Stimulated activated CD4-positive, alpha-beta T cell treated with anti-CD3 and anti-CD28 coated beads, Interleukin-4, amount 100 ng/mL, for 48 hours (primary cell): Measurements from ENCODE around the gene PDE4D.

Experiments
- DNase-seq, 2 donors: peaks; one replicate each; pipeline ENCODE4 v3.0.0-alpha.2; 2020; ENCODE audit warnings: low read depth in 2 of 2

Gene PDE4D

GRCh38 chr5:59893429-59894227 is at the start of gene PDE4D:
PDE4D (minus strand) TSS chr5:59893726.
- DNase-seq: no peak

DNA sequence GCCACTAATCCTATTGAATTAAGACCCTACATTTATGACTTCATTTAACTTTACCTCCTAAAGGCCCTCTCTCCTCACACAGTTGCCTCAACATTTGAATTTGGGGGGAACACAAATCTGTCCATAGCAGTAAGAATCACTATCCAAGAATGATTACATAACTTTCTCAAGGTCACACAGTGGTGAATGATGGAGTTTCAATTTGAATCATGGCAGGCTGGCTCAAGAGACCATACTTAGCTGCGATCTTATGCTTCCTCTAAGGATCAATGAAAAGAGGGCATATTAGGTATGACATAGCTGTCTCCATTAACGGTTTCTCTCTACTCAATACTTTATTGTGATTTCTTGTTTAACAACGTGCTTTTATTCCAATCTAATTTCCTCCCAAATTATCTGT is 44.1 kb upstream of the PDE4D start:
- no peak for DNase-seq

DNA sequence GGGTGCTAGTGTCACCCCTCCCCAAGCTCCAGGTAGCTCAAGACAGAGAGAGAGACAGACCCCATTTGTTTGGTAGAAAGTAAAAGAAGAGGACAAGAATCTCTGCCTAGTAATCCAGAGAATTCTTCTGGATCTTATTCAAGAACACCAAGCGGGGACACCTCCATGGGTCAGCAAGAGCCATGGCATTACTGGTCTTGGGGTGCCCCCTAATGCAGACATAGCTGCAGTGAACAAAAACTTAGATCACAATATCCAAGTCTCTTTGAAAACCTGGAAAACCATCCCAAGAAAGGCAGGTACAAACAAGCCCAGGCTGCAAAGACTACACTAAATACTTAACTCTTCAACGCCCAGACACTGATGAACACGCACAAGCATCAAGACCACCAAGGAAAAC is 29.9 kb upstream of the PDE4D start:
- DNase-seq: no peak

- no peak for DNase-seq
Measured at GRCh38 chr5:59922220-59922619, 28.7 kb upstream of the PDE4D start.

GRCh38 chr5:59921816-59922215 is 28.3 kb upstream of the PDE4D start:
- DNase-seq: no peak

- no peak for DNase-seq
Measured at GRCh38 chr5:59919484-59919883, 26.0 kb upstream of the PDE4D start.

DNA sequence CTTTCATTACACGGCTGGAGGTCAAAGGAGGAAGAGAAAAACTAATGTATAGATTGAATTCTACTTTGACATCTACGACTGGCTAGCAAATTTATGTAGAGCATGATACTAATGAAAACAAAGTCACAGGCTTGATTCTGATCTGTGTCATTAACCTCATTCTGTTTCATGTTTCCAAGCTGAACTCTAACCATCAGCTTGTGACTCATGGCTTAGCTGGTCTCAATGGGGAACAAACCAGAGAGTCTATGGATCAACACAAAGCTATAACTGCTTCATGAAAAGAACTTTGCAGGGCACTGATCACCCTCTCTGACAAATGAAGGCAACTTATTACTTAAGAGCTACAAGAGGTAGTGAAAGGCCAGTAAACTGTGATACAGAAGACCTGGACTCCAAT is 23.6 kb upstream of the PDE4D start:
- no peak for DNase-seq

DNA sequence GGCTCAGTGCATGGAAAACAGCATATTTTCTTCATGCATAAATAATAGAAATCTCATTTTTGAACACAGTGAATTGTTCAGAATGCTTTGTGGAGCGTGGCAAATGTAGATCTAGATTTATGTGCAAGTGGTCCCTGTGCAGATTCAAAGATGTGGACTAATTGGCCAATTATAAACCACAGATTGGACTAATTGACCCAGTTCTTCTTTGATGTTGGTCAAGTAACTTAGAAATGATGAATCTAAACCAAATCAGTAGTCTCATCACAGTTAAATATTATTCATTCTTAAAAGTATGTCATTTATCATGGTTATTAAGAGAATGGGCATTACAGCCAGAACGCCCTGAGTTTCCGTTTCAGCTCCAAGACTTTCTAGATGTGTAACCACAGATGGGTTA is 11.7 kb upstream of the PDE4D start:
- no peak for DNase-seq

DNA sequence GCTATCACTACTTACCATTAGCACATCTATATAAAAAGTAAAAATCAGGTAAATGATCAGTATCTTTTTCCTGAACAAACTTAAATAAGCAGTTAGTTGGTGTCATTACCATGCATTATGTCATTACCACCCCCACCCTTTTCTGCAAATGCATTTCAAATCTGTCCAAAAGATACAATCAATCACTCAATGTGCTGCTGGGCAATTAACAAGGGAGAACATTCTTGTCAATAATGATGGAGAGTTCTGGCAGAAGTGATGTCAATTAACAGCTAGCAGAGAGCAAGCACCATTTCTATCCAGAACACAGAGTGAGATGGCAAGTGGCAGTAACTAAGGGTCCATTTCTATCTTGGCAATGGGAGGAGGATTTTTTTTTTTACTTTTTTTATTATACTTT is 3.5 kb upstream of the PDE4D start:
- DNase-seq: no peak

GRCh38 chr5:59891962-59892643 is 1.4 kb downstream of the PDE4D start:
- DNase-seq: no peak

DNA sequence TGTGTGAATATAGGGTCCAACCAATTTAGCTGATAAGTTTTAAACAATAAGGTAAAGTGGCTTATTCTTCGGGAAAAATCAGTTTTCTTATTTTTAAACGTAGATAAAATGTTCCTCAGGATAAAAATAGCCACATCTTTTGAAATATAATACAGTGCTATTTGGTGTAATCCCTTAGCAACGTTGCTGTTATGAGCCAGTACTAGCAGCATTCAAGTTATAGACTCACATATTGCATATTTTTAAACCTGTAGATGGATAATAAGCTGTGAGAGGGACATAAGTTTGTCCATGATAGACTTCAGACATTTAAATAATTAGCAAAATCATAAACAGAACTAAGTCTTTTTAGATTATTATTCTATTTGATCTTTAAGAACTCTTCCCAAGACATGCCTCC is 6.3 kb downstream of the PDE4D start:
- no peak for DNase-seq

DNA sequence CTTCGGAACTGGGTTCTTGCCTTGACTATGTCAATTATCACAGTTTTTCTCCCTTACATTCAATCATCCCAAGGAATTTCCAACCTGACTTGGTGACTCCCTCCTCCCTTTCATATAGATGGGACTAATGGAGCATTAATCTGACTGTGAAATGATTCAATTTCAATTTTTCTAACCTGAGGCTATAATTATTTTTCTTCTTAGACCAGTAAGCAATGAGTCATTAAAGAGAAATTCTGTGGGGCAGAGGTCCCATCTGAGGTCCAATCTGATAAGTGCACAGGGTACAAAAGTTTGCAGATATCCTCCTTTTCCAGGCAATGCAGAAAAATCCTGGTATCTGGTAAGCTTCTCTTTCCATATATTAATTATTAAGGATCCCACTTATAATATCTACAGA is 18.9 kb downstream of the PDE4D start:
- DNase-seq: no peak

- DNase-seq: no peak
Measured at GRCh38 chr5:59873113-59873512, 20.4 kb downstream of the PDE4D start.

- no peak for DNase-seq
Measured at GRCh38 chr5:59866661-59867060, 26.9 kb downstream of the PDE4D start.

GRCh38 chr5:59864718-59865117 is 28.8 kb downstream of the PDE4D start:
- DNase-seq: no peak

GRCh38 chr5:59863777-59864176 is 29.7 kb downstream of the PDE4D start:
- no peak for DNase-seq

DNA sequence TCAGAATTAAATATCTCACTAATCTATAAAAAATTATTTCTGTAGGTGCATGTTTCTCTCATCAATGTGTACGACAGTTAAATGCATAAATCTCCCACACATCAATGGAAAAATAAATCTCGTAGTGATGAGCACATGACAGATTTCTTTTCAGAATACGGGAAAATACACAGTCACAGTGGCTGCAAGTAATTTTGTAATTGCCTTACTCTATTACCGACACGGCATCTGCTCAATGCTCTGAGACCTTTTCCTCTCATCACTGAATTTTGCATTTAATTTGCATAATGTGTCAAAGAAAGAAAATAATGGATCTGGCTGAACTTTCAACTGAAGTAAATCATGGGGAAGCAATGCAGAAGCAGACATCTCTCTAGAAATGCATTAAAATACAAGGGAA is 37.2 kb downstream of the PDE4D start:
- DNase-seq: no peak

DNA sequence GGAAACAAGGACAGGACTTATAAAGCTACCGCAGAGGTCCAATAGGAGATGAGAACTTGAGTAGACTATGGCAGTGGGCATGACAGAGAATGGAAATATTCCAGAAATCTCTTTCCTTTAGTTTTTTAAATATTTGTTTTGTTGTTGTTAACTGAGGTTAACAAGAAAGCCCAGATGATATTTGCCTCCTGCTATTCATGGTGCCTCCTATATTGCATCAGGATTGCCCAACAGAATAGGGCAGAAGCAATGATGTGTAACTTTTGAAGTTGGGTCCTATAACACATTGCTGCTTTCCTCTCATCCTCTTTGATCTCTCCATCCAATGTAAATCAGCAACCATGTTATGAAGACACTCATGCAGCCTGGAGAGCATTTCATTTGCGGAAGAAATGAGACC is 42.8 kb downstream of the PDE4D start:
- no peak for DNase-seq

DNA sequence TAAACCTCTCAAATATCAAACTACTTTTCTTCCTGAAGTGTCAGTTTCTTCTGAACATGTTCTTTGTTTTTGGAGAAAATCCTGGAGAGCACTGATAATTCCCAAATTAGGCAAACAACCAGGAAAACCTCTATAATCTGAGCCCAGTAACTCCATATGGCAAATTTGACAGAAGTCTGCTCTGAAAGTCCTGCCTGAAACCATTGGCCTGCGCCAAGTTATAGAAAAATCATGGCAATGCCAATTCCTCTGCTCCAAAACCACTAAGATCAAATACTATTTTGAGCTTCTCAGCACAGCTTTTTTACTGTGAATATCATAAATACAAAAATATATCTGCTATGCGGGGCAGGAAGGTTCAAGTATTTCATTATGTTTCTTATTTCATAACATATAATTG is 45.9 kb downstream of the PDE4D start:
- DNase-seq: no peak

GRCh38 chr5:59845730-59846129 is 47.8 kb downstream of the PDE4D start:
- no peak for DNase-seq

- DNase-seq: no peak
Measured at GRCh38 chr5:59843511-59844213, 49.9 kb downstream of the PDE4D start.

DNA sequence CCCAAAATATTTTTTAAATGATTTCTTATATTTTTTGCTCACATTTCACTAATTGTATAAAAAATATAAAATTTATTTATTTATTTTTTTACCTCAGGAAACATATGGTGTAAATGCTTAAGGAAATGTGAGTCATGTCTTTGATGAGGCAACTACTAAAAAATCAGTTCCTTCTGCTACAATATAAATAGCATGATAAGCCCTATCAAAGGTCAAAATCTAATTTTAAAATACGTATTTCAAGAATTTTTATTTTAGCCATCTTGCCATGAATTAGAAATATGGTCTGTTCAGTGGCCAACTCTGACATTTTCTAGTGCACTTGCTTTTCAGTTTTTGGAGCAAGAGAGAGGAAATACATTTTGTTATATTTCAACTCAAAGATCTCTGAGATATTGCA is 50.5 kb downstream of the PDE4D start:
- no peak for DNase-seq

DNA sequence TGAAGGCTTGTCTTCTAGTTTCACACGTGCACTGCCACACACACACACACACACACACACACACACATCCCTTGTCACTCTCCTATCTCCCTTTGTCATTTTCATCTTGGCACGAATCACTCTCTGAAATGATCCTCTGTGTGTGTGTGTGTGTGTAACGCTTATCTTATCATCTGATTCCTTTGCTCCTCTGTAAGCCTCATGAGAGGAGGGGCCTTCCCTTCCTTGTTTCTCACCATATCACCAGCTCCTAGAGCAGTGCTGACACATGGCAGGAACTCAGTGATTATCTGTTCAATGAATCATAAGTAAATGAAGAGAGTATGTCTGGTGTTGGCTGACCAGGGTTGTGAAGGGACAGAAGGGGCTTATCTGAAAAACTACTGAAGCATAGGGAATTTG is 53.3 kb downstream of the PDE4D start:
- DNase-seq: no peak
